PC-3 (cell line): Measurements from ENCODE around the gene HAPLN2. TPM values are rescaled to one million over a fixed set of nuclear protein-coding genes. Genes with fewer than 3 reads are reported as not detected.

ENCODE experiments used
- ATAC-seq: fragments of 200-7000 bp; cut with Tn5 transposase; 2 replicates; pipeline ENCODE4 v1.9.1; 2020; ENCODE audit warnings: mild to moderate bottlenecking, moderate library complexity
- BruUV-seq: library from RNA; stranded (reverse); fragments of 400-500 nt; replicated peaks from 2 replicates; lab custom pipeline; 2021; lab: Mats Ljungman, UMichigan
- CTCF ChIA-PET: fragments of 300-600 bp; sonication (Branson Sonifier 250); formaldehyde crosslinking; loops from one replicate; lab custom pipeline; 2022; ENCODE audit warnings: antibody characterized with exemption; lab: Charles Lee
- POLR2A ChIA-PET: fragments of 300-600 bp; sonication (Branson Sonifier 250); formaldehyde crosslinking; loops from one replicate; lab custom pipeline; 2022; ENCODE audit warnings: antibody characterized with exemption; ENCODE audit not compliant: unreplicated experiment; lab: Charles Lee
- DNase-seq: peaks from one replicate; pipeline ENCODE4 v3.0.0-alpha.2; 2015
- H2AFZ ChIP-seq: fragments of 300-600 bp; sonication (generic); 2 replicates; pipeline ENCODE4 v1.6.0; 2016; ENCODE audit warnings: antibody characterized with exemption, low read length
- H3F3A ChIP-seq: fragments of 300-600 bp; sonication (generic); one replicate; pipeline ENCODE4 v1.6.0; 2017; ENCODE audit warnings: antibody characterized with exemption, low read length, control low read depth, mild to moderate bottlenecking; ENCODE audit not compliant: unreplicated experiment
- H3K27ac ChIP-seq: fragments of 300-600 bp; sonication (generic); 2 replicates; pipeline ENCODE4 v1.5.1; 2016; ENCODE audit warnings: mild to moderate bottlenecking, low read length
- H3K27me3 ChIP-seq: fragments of 300-600 bp; sonication (generic); 2 replicates; pipeline ENCODE4 v1.6.1; 2016; ENCODE audit warnings: low read length, mixed read lengths
- H3K36me3 ChIP-seq: fragments of 300-600 bp; sonication (generic); 2 replicates; pipeline ENCODE4 v1.6.1; 2016; ENCODE audit warnings: low read depth, mixed run types, low read length, mixed read lengths
- H3K4me1 ChIP-seq: fragments of 300-600 bp; sonication (generic); 2 replicates; pipeline ENCODE4 v1.5.1; 2016; ENCODE audit warnings: low read length; ENCODE audit not compliant: insufficient read depth
- H3K4me2 ChIP-seq: fragments of 300-600 bp; sonication (generic); 2 replicates; pipeline ENCODE4 v1.6.0; 2016; ENCODE audit warnings: low read length
- H3K4me3 ChIP-seq: fragments of 300-600 bp; sonication (generic); 2 replicates; pipeline ENCODE4 v1.5.1; 2016; ENCODE audit warnings: mild to moderate bottlenecking, low read length, mixed read lengths
- H3K79me2 ChIP-seq: fragments of 300-600 bp; sonication (generic); 2 replicates; pipeline ENCODE4 v1.6.1; 2017; ENCODE audit warnings: low read length, mixed read lengths
- H3K9ac ChIP-seq: fragments of 300-600 bp; sonication (generic); 2 replicates; pipeline ENCODE4 v1.6.0; 2016; ENCODE audit warnings: mild to moderate bottlenecking, low read length
- H3K9me2 ChIP-seq: fragments of 300-600 bp; sonication (generic); replicated peaks from 2 replicates; pipeline ENCODE4 v1.6.1; 2016; ENCODE audit warnings: mixed run types, low read length, mixed read lengths
- H3K9me3 ChIP-seq: fragments of 300-600 bp; sonication (generic); 2 replicates; pipeline ENCODE4 v1.6.1; 2016; ENCODE audit warnings: low read length, mixed read lengths
- H4K20me1 ChIP-seq: fragments of 300-600 bp; sonication (generic); 2 replicates; pipeline ENCODE4 v1.6.1; 2016; ENCODE audit warnings: low read length, mixed read lengths
- EZH2 ChIP-seq: fragments of 300-600 bp; sonication (generic); IDR thresholded peaks from one replicate; pipeline ENCODE4 v1.6.1; 2017; ENCODE audit warnings: antibody characterized with exemption, mild to moderate bottlenecking, low read length; ENCODE audit not compliant: unreplicated experiment
- EZH2phosphoT487 ChIP-seq: fragments of 300-600 bp; sonication (generic); IDR thresholded peaks from 2 replicates; pipeline ENCODE4 v1.6.1; 2018; ENCODE audit warnings: mild to moderate bottlenecking, antibody characterized with exemption, low read length, borderline replicate concordance
- intact Hi-C: fragments of 100-400 bp; cut with micrococcal nuclease; formaldehyde crosslinking; loops from 2 replicates; pipeline ENCODE4 v1.9.0; 2023
- total RNA-seq: library from RNA; depleted of rRNA; stranded (reverse); fragments of >200 nt; gene quantifications from 2 replicates; pipeline ENCODE4 v1.2.3, GENCODE V29; 2014
- TF ChIP-seq, protein P1 (sequence below): fragments of 300-600 bp; sonication (generic); conservative IDR thresholded peaks from 2 replicates; pipeline ENCODE4 v1.5.1; 2017; ENCODE audit warnings: antibody characterized with exemption, low read depth, mild to moderate bottlenecking, low read length

The HAPLN2 gene
- total RNA-seq, 1 experiment from 2014 or later: 1.1 TPM

GRCh38 chr1:156596426-156596825 lies 22.8 kb upstream of the HAPLN2 start:
- ChIA-PET POLR2A (no interaction called here), CTCF (no interaction called here)
- Histone ChIP-seq H3K36me3 (peaks cover 59% of the 10 kb centered on the region), H3K4me2 (no peak overlapping the region), H4K20me1 (no peaks in the 10 kb centered on the region), H3K9me2 (no peaks in the 10 kb centered on the region), H3K9me3 (no peaks in the 10 kb centered on the region), H3K4me3 (no peak overlapping the region), H3K9ac (no peak overlapping the region), H3K27me3 (no peaks in the 10 kb centered on the region), H3K79me2 (peaks cover 48% of the 10 kb centered on the region), H3K27ac (no peak overlapping the region), H2AFZ (no peak overlapping the region), H3K4me1 (peaks cover 23% of the 10 kb centered on the region), H3F3A (no peaks in the 10 kb centered on the region)
- DNase-seq: no peak
- intact Hi-C loops: no loop called here
- TF ChIP-seq, protein P1, sequence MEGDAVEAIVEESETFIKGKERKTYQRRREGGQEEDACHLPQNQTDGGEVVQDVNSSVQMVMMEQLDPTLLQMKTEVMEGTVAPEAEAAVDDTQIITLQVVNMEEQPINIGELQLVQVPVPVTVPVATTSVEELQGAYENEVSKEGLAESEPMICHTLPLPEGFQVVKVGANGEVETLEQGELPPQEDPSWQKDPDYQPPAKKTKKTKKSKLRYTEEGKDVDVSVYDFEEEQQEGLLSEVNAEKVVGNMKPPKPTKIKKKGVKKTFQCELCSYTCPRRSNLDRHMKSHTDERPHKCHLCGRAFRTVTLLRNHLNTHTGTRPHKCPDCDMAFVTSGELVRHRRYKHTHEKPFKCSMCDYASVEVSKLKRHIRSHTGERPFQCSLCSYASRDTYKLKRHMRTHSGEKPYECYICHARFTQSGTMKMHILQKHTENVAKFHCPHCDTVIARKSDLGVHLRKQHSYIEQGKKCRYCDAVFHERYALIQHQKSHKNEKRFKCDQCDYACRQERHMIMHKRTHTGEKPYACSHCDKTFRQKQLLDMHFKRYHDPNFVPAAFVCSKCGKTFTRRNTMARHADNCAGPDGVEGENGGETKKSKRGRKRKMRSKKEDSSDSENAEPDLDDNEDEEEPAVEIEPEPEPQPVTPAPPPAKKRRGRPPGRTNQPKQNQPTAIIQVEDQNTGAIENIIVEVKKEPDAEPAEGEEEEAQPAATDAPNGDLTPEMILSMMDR: no peak
- TF ChIP-seq EZH2 (no peak), EZH2phosphoT487 (no peak)
- no peak for ATAC-seq
- BruUV-seq: no TSS peak

DNA sequence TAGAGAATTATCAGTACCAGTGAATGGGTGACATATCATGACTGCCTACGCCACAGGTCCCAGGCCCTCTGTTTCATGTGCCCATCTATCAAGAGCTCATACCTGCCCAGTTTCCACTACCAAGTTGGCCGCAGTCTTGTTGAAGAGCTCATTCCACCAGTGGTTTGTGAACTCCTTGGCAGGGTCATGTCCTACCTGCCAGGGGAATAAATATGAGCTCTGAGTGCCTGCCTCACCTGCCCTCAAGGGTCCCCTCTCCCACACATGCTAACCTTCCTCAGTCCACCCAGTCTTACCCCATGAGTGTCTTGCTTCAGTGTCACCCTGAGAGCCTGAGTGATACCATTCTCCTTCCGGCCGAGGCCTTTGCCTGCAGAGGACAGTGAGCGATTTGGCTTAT lies 21.1 kb upstream of the HAPLN2 start:
- H3F3A ChIP-seq: no peaks in the 10 kb centered on the region
- intact Hi-C loops: no loop called here
- peaks cover 59% of the 10 kb centered on the region for H3K36me3 ChIP-seq
- H3K4me1 ChIP-seq: peaks cover 20% of the 10 kb centered on the region
- no peaks in the 10 kb centered on the region for H4K20me1 ChIP-seq
- H3K9me3 ChIP-seq: no peaks in the 10 kb centered on the region
- peaks cover 43% of the 10 kb centered on the region for H3K79me2 ChIP-seq
- H3K4me3 ChIP-seq: no peak overlapping the region
- no peaks in the 10 kb centered on the region for H3K27me3 ChIP-seq
- TF ChIP-seq EZH2 (no peak), EZH2phosphoT487 (no peak)
- TF ChIP-seq, protein P1: no peak
- DNase-seq: no peak
- no peak overlapping the region for H3K27ac ChIP-seq
- ATAC-seq: no peak
- no TSS peak for BruUV-seq
- no peak overlapping the region for H3K4me2 ChIP-seq
- no peak overlapping the region for H2AFZ ChIP-seq
- no peaks in the 10 kb centered on the region for H3K9me2 ChIP-seq
- CTCF ChIA-PET: no interaction called here
- H3K9ac ChIP-seq: no peak overlapping the region
- POLR2A ChIA-PET: no interaction called here

DNA sequence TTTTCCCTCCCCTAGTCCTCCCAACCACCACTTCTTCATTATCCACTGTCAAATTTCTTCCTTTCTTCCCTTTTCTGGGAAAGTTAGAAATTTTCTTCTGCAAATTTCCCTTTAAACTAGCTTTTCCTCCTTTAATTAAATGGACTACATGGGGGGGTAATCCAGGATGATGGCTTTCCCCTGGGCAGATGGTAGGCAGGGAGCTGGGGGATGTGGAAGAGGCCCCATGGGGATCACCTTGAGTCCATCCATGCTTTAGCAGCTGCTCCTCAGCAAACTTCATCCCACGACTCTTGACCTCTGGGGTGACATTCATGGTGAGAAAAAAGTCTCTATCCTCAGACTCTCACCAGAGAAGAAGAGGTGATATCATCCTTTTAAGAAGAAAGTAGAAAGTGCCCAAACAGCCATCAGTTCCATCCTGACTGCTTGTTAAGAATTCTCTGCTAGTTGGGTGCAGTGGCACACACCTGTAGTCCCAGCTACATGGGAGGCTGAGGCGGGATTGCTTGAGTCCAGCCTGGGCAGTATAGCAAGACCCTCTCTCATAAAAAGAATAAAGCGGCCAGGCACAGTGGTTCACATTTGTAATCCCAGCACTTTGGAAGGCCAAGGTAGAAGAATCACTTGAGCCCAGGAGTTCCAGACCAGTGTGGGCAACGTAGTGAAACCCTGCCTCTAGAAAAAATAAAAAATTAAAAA lies 20.3 kb upstream of the HAPLN2 start:
- no peak overlapping the region for H3K9ac ChIP-seq
- CTCF ChIA-PET: no interaction called here
- no peaks in the 10 kb centered on the region for H3K27me3 ChIP-seq
- no peaks in the 10 kb centered on the region for H3K9me3 ChIP-seq
- ATAC-seq: no peak
- no peak overlapping the region for H3K4me3 ChIP-seq
- H3K4me2 ChIP-seq: no peak overlapping the region
- no peak for DNase-seq
- H3K27ac ChIP-seq: no peak overlapping the region
- no peaks in the 10 kb centered on the region for H4K20me1 ChIP-seq
- no peak for TF ChIP-seq EZH2phosphoT487
- TF ChIP-seq, protein P1: no peak
- TF ChIP-seq EZH2: no peak
- no peak overlapping the region for H2AFZ ChIP-seq
- no peaks in the 10 kb centered on the region for H3K9me2 ChIP-seq
- H3K4me1 ChIP-seq: peaks cover 20% of the 10 kb centered on the region
- H3K79me2 ChIP-seq: peaks cover 43% of the 10 kb centered on the region
- intact Hi-C loops: no loop called here
- H3F3A ChIP-seq: no peaks in the 10 kb centered on the region
- H3K36me3 ChIP-seq: peaks cover 53% of the 10 kb centered on the region
- POLR2A ChIA-PET: no interaction called here
- BruUV-seq: no TSS peak
